BLaER1 treated with 17β-estradiol and CSF1 and Interleukin-3, amounts not matched to agents 10 nM and 100 nM (cell line): Measurements from ENCODE around the gene LNX1.

Experiments
- H3K27ac ChIP-seq, 11 experiments: shearing (Covaris generic); formaldehyde crosslinking; 2 replicates each; pipeline ENCODE4 v1.8.1; 2022
- H3K27me3 ChIP-seq, 11 experiments: shearing (Covaris generic); formaldehyde crosslinking; 2 replicates each; pipeline ENCODE4 v1.8.1; 2022
- H3K36me3 ChIP-seq, 11 experiments: shearing (Covaris generic); formaldehyde crosslinking; 2 replicates each; pipeline ENCODE4 v1.8.1; 2022
- H3K4me1 ChIP-seq, 10 experiments: shearing (Covaris generic); formaldehyde crosslinking; 2 replicates each; pipeline ENCODE4 v1.8.1; 2022
- H3K4me2 ChIP-seq, 11 experiments: shearing (Covaris generic); formaldehyde crosslinking; 2 replicates each; pipeline ENCODE4 v1.8.1; 2022
- H3K4me3 ChIP-seq, 10 experiments: shearing (Covaris generic); formaldehyde crosslinking; 2 replicates each; pipeline ENCODE4 v1.8.1; 2022
- H3K9ac ChIP-seq, 11 experiments: shearing (Covaris generic); formaldehyde crosslinking; 2 replicates each; pipeline ENCODE4 v1.8.1; 2022
- H3K9me3 ChIP-seq, 11 experiments: shearing (Covaris generic); formaldehyde crosslinking; replicated peaks in 1 of 11; 2 replicates each; pipeline ENCODE4 v1.8.1; 2022
- H4K20me1 ChIP-seq, 11 experiments: shearing (Covaris generic); formaldehyde crosslinking; 2 replicates each; pipeline ENCODE4 v1.8.1; 2022
- Cebpa-rat ChIP-seq, 11 experiments: shearing (Covaris generic); IDR thresholded peaks; 2 replicates each; pipeline ENCODE4 v1.8.1; 2022

LNX1 gene

DNA sequence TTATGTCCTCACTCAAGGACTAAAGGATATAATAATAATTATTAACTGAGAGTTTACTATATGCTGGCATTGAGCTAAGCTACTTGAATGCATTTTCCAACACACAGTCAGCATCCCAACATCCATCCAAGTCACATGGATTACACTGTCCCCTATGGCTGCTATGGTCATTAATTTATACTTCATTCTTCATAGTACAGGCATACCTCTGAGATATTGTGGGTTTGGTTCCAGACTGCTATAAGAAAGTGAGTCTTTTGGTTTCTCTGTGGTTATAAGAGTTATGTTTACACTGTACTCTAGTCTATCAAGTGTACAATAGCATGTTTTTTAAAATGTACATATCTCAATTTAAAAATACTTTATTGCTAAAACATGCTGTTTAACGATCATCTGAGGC lies 89.2 kb downstream of the LNX1 start:
- Histone ChIP-seq H3K36me3 (no peaks in the 10 kb centered on the region), H3K9ac (no peak overlapping the region), H3K4me1 (0 out of 20 replicates have a peak, but pooled peaks cover 0 to under 1% (median 0%) of the 10 kb centered on the region in 10 experiments), H4K20me1 (no peaks in the 10 kb centered on the region), H3K4me2 (no peak overlapping the region), H3K9me3 (no peaks in the 10 kb centered on the region), H3K27me3 (no peaks in the 10 kb centered on the region), H3K27ac (no peak overlapping the region), H3K4me3 (no peak overlapping the region)
- TF ChIP-seq Cebpa-rat (IDR thresholded peaks at IDR 0.05) = no peak

DNA sequence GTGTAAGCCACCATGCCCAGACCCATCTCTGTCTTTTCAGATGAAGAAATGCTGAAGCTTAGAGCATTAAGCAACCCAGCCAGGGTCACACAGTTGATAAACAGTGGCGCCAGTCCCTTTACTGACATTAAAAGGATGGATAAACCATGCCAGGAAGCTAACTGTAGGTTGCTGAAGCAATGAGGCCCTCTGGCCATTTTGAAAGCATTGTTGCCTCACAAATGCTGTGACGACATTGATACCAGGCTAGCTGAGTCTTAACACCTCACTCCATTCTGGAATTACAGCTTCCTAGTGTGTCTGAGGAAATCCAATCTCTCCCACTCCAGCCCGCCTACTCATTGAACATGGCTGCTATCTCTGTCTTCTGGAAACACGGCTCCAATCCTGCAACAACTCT lies 89.7 kb downstream of the LNX1 start:
- Histone ChIP-seq H3K9me3 (no peaks in the 10 kb centered on the region), H3K27ac (no peak overlapping the region), H3K4me3 (no peak overlapping the region), H3K4me1 (no peaks in the 10 kb centered on the region), H3K4me2 (no peak overlapping the region), H3K36me3 (no peaks in the 10 kb centered on the region), H4K20me1 (no peaks in the 10 kb centered on the region), H3K9ac (no peak overlapping the region), H3K27me3 (no peaks in the 10 kb centered on the region)
- no peak for TF ChIP-seq Cebpa-rat (IDR thresholded peaks at IDR 0.05)

DNA sequence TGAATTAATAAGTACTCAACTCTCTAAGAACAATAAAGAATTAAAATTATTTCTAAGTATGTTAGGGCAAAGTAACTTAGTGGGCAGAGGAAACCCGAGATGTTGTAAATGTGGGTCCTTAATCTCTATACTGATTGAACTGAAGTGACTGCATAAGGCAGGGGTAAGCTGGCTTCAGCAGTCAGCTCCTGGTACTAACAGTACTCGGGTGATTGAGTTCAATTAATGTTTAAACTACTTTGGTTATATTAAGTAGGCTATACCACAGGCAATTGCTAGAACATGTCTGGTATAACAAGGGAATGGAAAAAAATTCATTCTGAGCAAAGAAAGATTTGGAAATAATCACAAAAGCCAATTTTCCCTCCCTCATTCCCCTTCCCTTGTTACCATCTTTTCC lies 90.7 kb downstream of the LNX1 start:
- Histone ChIP-seq H3K36me3 (no peaks in the 10 kb centered on the region), H3K27ac (no peak overlapping the region), H3K27me3 (no peaks in the 10 kb centered on the region), H3K4me1 (no peaks in the 10 kb centered on the region), H3K9ac (no peak overlapping the region), H3K9me3 (no peaks in the 10 kb centered on the region), H3K4me2 (no peak overlapping the region), H3K4me3 (no peak overlapping the region), H4K20me1 (no peaks in the 10 kb centered on the region)
- TF ChIP-seq Cebpa-rat (IDR thresholded peaks at IDR 0.05) = no peak

DNA sequence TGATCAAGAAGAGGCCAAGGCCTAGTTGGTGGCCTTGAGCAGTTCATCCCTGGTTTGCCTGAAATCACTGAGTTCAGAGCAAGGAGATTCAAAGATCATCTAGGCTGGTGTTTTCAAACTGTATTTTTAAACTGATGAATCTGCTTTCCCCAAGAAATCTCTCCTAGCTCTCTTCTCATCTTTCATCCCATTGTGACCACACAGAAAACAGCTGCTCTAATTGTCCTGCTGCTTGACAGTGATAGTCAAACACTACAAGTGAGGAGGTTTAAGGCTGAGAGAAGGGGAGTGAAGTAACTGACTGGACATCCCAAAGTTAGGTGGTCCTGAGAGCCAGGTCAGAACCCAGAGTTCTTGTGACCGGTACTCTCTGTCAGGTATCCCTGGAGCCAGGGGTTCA lies 91.5 kb downstream of the LNX1 start:
- TF ChIP-seq Cebpa-rat (IDR thresholded peaks at IDR 0.05) = no peak
- Histone ChIP-seq H3K4me1 (no peaks in the 10 kb centered on the region), H3K9ac (no peak overlapping the region), H3K27me3 (no peaks in the 10 kb centered on the region), H3K4me2 (no peak overlapping the region), H3K9me3 (no peaks in the 10 kb centered on the region), H4K20me1 (no peaks in the 10 kb centered on the region), H3K27ac (no peak overlapping the region), H3K4me3 (no peak overlapping the region), H3K36me3 (no peaks in the 10 kb centered on the region)

DNA sequence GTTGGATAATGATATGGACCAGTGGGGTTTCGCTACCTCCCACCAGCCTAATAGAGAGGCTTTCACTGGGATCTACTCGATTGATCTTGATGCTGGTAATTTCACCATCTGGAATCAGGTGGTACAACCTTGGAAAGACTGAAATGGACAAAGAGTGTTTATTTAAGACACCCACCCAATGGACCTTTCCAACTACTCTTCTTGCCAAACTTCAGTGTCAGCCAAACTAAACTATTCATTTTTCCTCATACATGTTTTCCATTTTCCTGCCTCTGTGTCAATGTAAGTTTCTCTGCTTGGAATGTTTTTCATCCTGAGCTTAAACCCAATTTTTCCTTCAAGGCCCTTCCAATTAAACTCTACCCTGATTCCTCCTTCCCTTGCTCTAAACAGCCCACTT lies 92.6 kb downstream of the LNX1 start:
- Histone ChIP-seq H3K27ac (no peak overlapping the region), H3K36me3 (no peaks in the 10 kb centered on the region), H3K27me3 (no peaks in the 10 kb centered on the region), H3K4me2 (no peak overlapping the region), H3K4me1 (no peaks in the 10 kb centered on the region), H3K9me3 (no peaks in the 10 kb centered on the region), H3K4me3 (no peak overlapping the region), H3K9ac (no peak overlapping the region), H4K20me1 (no peaks in the 10 kb centered on the region)
- no peak for TF ChIP-seq Cebpa-rat (IDR thresholded peaks at IDR 0.05)

DNA sequence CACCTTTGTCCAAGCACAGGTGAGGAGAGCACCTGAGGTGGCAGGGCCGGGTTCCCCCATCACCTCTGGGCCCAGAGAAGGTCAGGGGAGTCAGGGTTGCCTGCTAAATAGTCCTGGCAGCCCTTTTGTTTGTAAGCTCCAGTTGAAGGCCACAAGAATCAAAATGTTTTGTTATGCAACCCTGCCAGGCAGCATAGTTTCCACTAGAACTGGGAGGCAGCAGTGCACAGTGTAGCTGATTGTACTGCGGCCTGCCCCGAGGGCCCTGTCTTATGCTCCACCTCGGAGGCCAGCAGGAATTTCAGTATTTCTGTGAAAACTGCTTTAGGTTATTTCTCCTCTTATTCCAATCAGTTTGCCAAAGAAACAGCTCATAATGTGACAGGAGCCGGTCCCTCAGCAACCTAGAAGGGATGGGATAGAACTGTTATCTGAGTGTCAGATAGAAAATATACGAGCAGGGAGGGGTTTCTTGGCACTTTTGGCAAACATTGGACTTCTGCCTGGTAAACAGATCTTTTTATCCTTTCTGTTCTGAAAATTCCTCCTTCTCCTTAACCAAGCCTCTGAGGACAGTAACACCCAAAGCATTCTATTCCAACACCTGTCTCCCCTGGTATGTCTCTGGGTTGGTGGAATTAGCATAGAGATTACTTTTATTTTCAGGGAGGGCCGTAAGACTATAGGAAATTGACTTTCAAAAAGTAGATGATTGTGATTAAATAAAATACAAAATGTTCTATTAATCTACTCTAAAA lies 93.6 kb downstream of the LNX1 start:
- no peak overlapping the region for H3K4me3 ChIP-seq
- H3K27me3 ChIP-seq = no peaks in the 10 kb centered on the region
- H3K4me1 ChIP-seq = no peaks in the 10 kb centered on the region
- H3K9ac ChIP-seq = no peak overlapping the region
- H4K20me1 ChIP-seq = no peaks in the 10 kb centered on the region
- no peak for TF ChIP-seq Cebpa-rat (IDR thresholded peaks at IDR 0.05)
- H3K9me3 ChIP-seq = no peaks in the 10 kb centered on the region
- H3K27ac ChIP-seq = no peak overlapping the region
- no peaks in the 10 kb centered on the region for H3K36me3 ChIP-seq
- no peak overlapping the region for H3K4me2 ChIP-seq

DNA sequence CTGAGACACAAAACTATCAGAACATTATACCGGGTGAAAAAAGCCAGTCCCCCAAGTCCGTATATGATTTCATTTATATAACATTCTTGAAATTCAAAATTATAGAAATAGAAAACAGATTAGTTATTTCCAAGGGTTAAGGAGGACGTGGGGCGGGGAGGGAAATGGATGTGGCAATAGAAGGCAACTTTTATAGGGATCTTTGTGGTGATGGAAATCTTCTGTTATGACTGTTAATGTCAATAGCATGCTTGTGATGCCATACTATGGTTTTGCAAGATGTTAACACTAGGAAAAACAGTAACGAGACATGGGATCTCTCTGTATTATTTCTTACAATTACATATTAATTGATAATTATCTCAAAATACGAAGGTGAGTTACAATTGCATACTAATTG lies 96.4 kb downstream of the LNX1 start:
- no peak for TF ChIP-seq Cebpa-rat (IDR thresholded peaks at IDR 0.05)
- Histone ChIP-seq H3K4me3 (no peak overlapping the region), H3K4me1 (peaks cover 0 to 9% (median 0%) of the 10 kb centered on the region in 10 experiments; a peak in 3 of 20 replicates), H4K20me1 (no peaks in the 10 kb centered on the region), H3K27me3 (no peaks in the 10 kb centered on the region), H3K36me3 (no peaks in the 10 kb centered on the region), H3K4me2 (no peak overlapping the region), H3K27ac (no peak overlapping the region), H3K9me3 (no peaks in the 10 kb centered on the region), H3K9ac (no peak overlapping the region)

DNA sequence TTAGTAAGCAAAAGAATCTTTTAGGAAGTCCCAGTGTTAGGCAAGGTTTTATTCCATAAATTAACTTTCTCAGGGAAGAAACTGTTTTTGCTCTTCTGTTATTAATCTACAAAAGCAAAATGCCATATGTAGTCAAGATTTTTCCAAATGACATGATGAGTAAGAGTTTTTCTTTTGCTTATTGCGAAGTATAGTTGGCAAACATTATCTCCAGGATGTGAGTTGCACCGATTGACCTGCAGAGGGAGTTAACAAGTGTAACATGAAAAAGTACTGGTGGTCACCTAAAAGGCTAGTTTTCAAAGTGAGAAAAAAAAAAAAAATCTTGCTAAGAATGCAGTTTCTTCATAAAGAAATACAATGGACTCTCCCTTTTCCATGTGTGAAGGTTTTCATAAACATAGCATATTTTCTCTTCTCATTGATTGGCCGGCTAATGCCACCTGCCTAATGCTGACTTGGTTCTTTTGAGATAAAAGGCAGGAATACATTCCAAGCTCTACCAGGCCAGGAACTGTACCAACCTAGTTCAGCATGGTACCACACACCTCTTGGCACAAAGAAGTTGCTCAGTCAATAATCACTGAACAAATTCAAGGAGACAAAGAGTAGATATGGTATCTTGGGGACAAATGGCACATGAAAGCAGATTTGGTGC lies 100.2 kb downstream of the LNX1 start:
- Histone ChIP-seq H4K20me1 (no peaks in the 10 kb centered on the region), H3K27ac (no peak overlapping the region), H3K9me3 (no peaks in the 10 kb centered on the region), H3K27me3 (no peaks in the 10 kb centered on the region), H3K4me2 (no peak overlapping the region; a peak in 1 of 22 replicates), H3K4me1 (peaks cover 0 to 11% (median 0%) of the 10 kb centered on the region in 10 experiments; a peak in 4 of 20 replicates), H3K9ac (no peak overlapping the region), H3K36me3 (no peaks in the 10 kb centered on the region), H3K4me3 (no peak overlapping the region)
- TF ChIP-seq Cebpa-rat (IDR thresholded peaks at IDR 0.05) = no peak

DNA sequence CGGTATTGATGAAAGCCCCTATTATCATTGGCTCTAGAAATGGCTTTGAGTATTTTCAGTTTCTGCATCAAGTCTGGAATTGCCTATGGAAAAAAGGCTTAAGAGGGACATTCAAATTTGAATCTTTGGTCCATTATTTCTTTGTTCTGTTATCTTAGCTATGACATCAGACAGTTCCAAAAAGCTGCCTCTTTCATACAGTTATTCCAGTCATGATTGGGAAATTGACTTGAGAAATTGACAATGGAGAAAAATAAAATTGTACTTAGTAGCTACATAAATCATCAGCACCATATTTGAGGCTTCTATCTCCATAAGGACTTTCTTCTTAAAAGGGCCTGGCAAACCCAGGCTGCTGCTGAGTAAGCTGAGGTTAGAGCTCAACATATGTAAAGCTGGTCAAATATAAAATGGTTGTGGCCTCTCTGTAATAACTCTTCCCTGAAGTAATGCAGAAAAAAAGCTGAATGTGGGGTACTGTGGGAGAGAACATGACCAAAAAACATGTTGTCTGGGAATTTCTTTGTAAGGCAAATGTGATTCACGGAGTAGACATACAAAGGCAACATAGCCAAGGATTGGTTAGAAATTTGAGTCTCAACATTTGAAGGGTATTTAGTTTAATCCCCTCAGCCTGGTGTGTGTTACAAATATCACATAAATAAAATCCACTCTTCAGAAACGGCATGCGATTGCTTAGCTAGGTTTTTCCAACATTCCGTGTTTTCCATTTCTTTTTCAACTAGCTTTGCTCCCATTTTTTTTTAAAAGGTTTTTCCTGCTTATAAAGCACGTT lies 100.9 kb downstream of the LNX1 start:
- Histone ChIP-seq H3K9ac (no peak overlapping the region), H3K36me3 (no peaks in the 10 kb centered on the region), H3K27me3 (no peaks in the 10 kb centered on the region), H3K27ac (no peak overlapping the region), H3K4me3 (no peak overlapping the region), H3K4me2 (no peak overlapping the region; a peak in 1 of 22 replicates), H3K4me1 (peaks cover 0 to 11% (median 0%) of the 10 kb centered on the region in 10 experiments; a peak in 4 of 20 replicates), H3K9me3 (no peaks in the 10 kb centered on the region), H4K20me1 (no peaks in the 10 kb centered on the region)
- no peak for TF ChIP-seq Cebpa-rat (IDR thresholded peaks at IDR 0.05)
